Heart left ventricle (tissue), 16 donors: ENCODE measurements around the gene CDK5RAP3. TPM values are rescaled to one million over a fixed set of nuclear protein-coding genes. Genes with fewer than 3 reads are reported as not detected.
A peak's percentile ranks its signal among the peaks of the same experiment; 100 is the strongest.
"Not testable (repeated sequence)": the region's sequence is repeated elsewhere in the genome, so short reads cannot be mapped to it uniquely, and the experiment has no call there.

ENCODE experiments used
- ATAC-seq, 4 donors: fragments of 200-7000 bp; cut with Tn5 transposase; one replicate each; pipeline ENCODE4 v1.9.1; 2020 to 2022; ENCODE audit warnings: moderate library complexity in 4 of 4, mild to moderate bottlenecking in 3 of 4, moderate number of reproducible peaks in 1 of 4
- DNase-seq, 5 donors: peaks; one replicate each; pipeline ENCODE4 v3.0.0-alpha.2; 2020
- H3K27ac ChIP-seq, 12 donors: fragments of 200-600 bp; sonication (generic) in 4 of 12; one replicate each; pipeline versions ENCODE4 v1.5.0 to v1.8.0; 2016 to 2022; ENCODE audit warnings: mild to moderate bottlenecking in 2 of 12
- H3K27me3 ChIP-seq, 9 donors: fragments of 200-600 bp; sonication (generic) in 2 of 9; one replicate each; pipeline versions ENCODE4 v1.5.1 to v1.8.0; 2016 to 2022; ENCODE audit warnings: mild to moderate bottlenecking in 3 of 9
- H3K36me3 ChIP-seq, 9 donors: fragments of 200-600 bp; sonication (generic) in 2 of 9; one replicate each; pipeline versions ENCODE4 v1.5.0 to v1.8.0; 2018 to 2022; ENCODE audit warnings: mild to moderate bottlenecking in 2 of 9
- H3K4me1 ChIP-seq, 12 donors: fragments of 200-600 bp; sonication (generic) in 4 of 12; one replicate each; pipeline versions ENCODE4 v1.5.0 to v1.8.0; 2016 to 2022; ENCODE audit warnings: mild to moderate bottlenecking in 3 of 12
- H3K4me3 ChIP-seq, 12 donors: fragments of 200-600 bp; sonication (generic) in 4 of 12; one replicate each; pipeline versions ENCODE4 v1.5.0 to v1.8.0; 2017 to 2022; ENCODE audit warnings: mild to moderate bottlenecking in 9 of 12, moderate library complexity in 4 of 12
- H3K9me3 ChIP-seq, 12 donors: fragments of 200-600 bp; sonication (generic) in 4 of 12; one replicate each; pipeline versions ENCODE4 v1.5.0 to v1.8.0; 2016 to 2022; ENCODE audit warnings: mild to moderate bottlenecking in 1 of 12
- CTCF ChIP-seq, 12 donors: fragments of 200-600 bp; sonication (generic) in 4 of 12; IDR thresholded peaks; one replicate each; pipeline versions ENCODE4 v1.5.0 to v1.8.0; 2018 to 2022; ENCODE audit warnings: antibody characterized with exemption in 12 of 12, mild to moderate bottlenecking in 5 of 12
- POLR2A ChIP-seq, 2 donors: fragments of 450-650 bp; IDR thresholded peaks; one replicate each; pipeline ENCODE4 v1.6.1; 2017; ENCODE audit warnings: antibody characterized with exemption in 2 of 2, mild to moderate bottlenecking in 2 of 2, moderate library complexity in 2 of 2
- WGBS, 4 donors: extraction: QIAGEN DNeasy Blood & Tissue Kit in 2 of 4; methylation state at CpG; one replicate each; pipeline versions ENCODE4 v1.1.5 to v1.1.7; 2013 to 2018; 5-methylcytosine and 5-hydroxymethylcytosine counted together
- intact Hi-C, 10 donors: fragments of 100-400 bp; cut with DNase I; formaldehyde crosslinking; loops; one replicate each; pipeline versions ENCODE4 v1.11.1 to v1.14.2; 2022
- polyA plus RNA-seq, 2 donors: library from polyadenylated mRNA; stranded (reverse); fragments of 200-250 nt; gene quantifications; one replicate each; pipeline ENCODE4 v1.2.3, GENCODE V29; 2013
- total RNA-seq, 9 donors: library from RNA; depleted of rRNA in 2 of 9; stranded (reverse); fragments of >200 nt in 2 of 9; fragmentation: NEBNext Ultra II Directional in 3 of 9; extraction: Animal tissue kit (Norgen Biotek cat#: 25700) in 3 of 9; gene quantifications; one replicate each; pipeline versions ENCODE4 v1.1.0 to v1.2.4, GENCODE V29; 2016 to 2023
- donor health status: ischemic (EF 13 %, LVEDD 7.1; RV severe dilation, severe dysfunction).
- donor health status: healthy with polysubstance abuse.
- donor health status: DM: no; HTN: yes; CAD: no.
- donor health status: DM: no; HTN: no; CAD: no.
- donor health status: ischemic (EF 25% LVEDD 6.9; RV normal size, moderate dysfunction).
- donor health status: ischemic (EF 25% LVEDD 5.7; RV mildly dilated, moderate dysfunction).
- donor health status: healthy.
- donor health status: DM: yes; HTN: yes; CAD: no.
- donor health status: ischemic (EF 35%, LVEDD 5.7; RV mildly dilated, moderate dysfunction).
- donor health status: nonischemic (EF 11% LVEDD 7.7; RV severe dilation, severe dysfunction).
- donor health status: DM: yes; HTN: yes; CAD: no.
- donor health status: PGD.
- donor health status: ischemic (EF 29% LVEDD 5.4; RV normal size, mild dysfunction).
- donor health status: nonischemic (EF 23%, LVEDD 6.1; RV moderate dilation, normal function).

CDK5RAP3 gene
- total and polyA plus RNA-seq, 11 donors: 41.2 to 80.9 (median 53.8) TPM

GRCh38 chr17:47986520-47986919 lies 15.6 kb downstream of the CDK5RAP3 start:
- H3K27ac ChIP-seq: peak overlapping the region in 1 of 12 donors; percentile 70
- no peak for TF ChIP-seq POLR2A (IDR thresholded peaks at IDR 0.05)
- no peak for TF ChIP-seq CTCF (IDR thresholded peaks at IDR 0.05)

GRCh38 chr17:47987240-47987835 lies 16.4 kb downstream of the CDK5RAP3 start:
- H3K27ac ChIP-seq: peak overlapping the region in 4 of 12 donors; percentile 15 to 70 (median 24)
- H3K36me3 ChIP-seq: peaks cover 0 to 21% (median 5%) of the 10 kb centered on the region in 9 donors
- no peaks in the 10 kb centered on the region for H3K9me3 ChIP-seq
- no peaks in the 10 kb centered on the region for H3K27me3 ChIP-seq
- intact Hi-C loops: no loop called here
- DNase-seq (peak in 2 of 5 donors; percentile 43 to 48), ATAC-seq (peak in 3 of 4 donors; percentile 44 to 57 (median 54))
- no peak overlapping the region for H3K4me3 ChIP-seq
- 54 to 62% (median 56%) methylated on average over 17 of the region's 17 CpGs for WGBS, 4 donors
- peaks cover 0 to 36% (median 18%) of the 10 kb centered on the region in 12 donors for H3K4me1 ChIP-seq
- TF ChIP-seq POLR2A (IDR thresholded peaks at IDR 0.05) (no peak), CTCF (IDR thresholded peaks at IDR 0.05) (no peak)

More at GRCh38 chr17:47986520-47986919, 15.6 kb downstream of the CDK5RAP3 start:
- Histone ChIP-seq H3K4me3 (no peak overlapping the region), H3K27me3 (no peaks in the 10 kb centered on the region), H3K36me3 (peaks cover 0 to 29% (median 13%) of the 10 kb centered on the region in 9 donors), H3K4me1 (peaks cover 0 to 33% (median 21%) of the 10 kb centered on the region in 12 donors), H3K9me3 (no peaks in the 10 kb centered on the region)
- WGBS, 4 donors: 79 to 88% (median 80%) methylated on average over 5 of the region's 5 CpGs
- DNase-seq: no peak
- no peak for ATAC-seq
- intact Hi-C loops: no loop called here

- H3K9me3 ChIP-seq, H3K27ac ChIP-seq, H3K4me3 ChIP-seq, H3K27me3 ChIP-seq, intact Hi-C loops, DNase-seq, ATAC-seq: not testable (repeated sequence)
- Histone ChIP-seq H3K4me1 (peaks cover 0 to 38% (median 11%) of the 10 kb centered on the region in 12 donors), H3K36me3 (peaks cover 0 to 10% (median 0%) of the 10 kb centered on the region in 9 donors)
- whole genome bisulfite sequencing, 4 donors: 86 to 100% (median 96%) methylated on average over 1 of the region's 1 CpG
Measured at GRCh38 chr17:47988445-47988844, 17.5 kb downstream of the CDK5RAP3 start.

- Histone ChIP-seq H3K27me3 (no peaks in the 10 kb centered on the region), H3K9me3 (no peaks in the 10 kb centered on the region), H3K27ac (no peak overlapping the region), H3K36me3 (peaks cover 0 to 5% (median 0%) of the 10 kb centered on the region in 9 donors), H3K4me3 (no peak overlapping the region), H3K4me1 (peaks cover 0 to 31% (median 5%) of the 10 kb centered on the region in 12 donors)
- DNase-seq (no peak), ATAC-seq (no peak)
- WGBS, 4 donors: 63 to 69% (median 65%) methylated on average over 10 of the region's 10 CpGs
- TF ChIP-seq POLR2A (IDR thresholded peaks at IDR 0.05) (no peak), CTCF (IDR thresholded peaks at IDR 0.05) (no peak)
- intact Hi-C loops: no loop called here
Measured at GRCh38 chr17:47989159-47989558, 18.2 kb downstream of the CDK5RAP3 start.
